ENCODE data around the gene SYNPO.

SYNPO gene

DNA sequence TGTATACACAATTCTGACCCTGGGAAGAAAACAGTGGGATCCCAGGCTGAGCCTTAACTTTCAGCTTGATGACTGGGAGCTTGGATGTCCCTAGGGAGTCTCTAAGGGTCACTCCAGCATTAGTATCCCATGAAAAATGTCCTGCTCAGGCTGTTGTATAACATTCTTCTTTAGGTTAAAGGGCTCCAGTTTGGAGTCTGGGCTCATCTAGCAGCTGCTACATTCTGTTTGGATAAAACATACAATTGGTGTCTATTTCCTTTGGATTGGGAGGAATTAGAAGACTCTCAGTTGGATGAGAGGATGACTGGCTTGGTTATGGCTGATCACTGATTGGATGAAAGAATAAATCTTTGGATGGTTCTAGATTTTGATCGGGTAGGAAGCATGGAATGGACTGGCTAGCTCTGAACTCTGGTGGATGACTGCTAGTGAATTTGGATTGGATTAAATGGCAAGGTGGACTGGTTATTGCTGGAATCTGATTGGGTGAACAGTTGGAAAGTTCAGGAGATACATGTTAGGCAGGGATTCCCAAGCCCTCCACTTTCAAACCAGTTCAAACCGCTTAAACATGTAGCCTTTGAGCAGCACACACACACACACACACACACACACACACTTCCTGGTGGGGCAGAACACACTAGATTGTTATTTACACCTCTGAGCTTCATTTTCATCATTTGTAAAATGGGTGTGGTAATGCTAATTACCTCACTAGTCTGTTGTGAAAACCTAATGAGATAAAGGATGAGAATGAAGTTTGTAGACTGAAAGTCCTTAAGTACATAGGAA is 13.5 kb downstream of the SYNPO start:
- TF ChIP-seq CTCF (IDR thresholded peaks at IDR 0.05; ENCODE audit: insufficient read depth, missing control alignments) = no peak
- no peak for FAIRE-seq

GRCh38 chr5:150655221-150655620 is 14.8 kb downstream of the SYNPO start:
- no peak for TF ChIP-seq CTCF (IDR thresholded peaks at IDR 0.05; ENCODE audit: insufficient read depth, missing control alignments)
- no peak for FAIRE-seq
- no peak for DNase-seq (ENCODE audit: insufficient read length, low spot score)

More for the DNA sequence above, 13.5 kb downstream of the SYNPO start:
- no peak for DNase-seq (ENCODE audit: insufficient read length, low spot score)

DNA sequence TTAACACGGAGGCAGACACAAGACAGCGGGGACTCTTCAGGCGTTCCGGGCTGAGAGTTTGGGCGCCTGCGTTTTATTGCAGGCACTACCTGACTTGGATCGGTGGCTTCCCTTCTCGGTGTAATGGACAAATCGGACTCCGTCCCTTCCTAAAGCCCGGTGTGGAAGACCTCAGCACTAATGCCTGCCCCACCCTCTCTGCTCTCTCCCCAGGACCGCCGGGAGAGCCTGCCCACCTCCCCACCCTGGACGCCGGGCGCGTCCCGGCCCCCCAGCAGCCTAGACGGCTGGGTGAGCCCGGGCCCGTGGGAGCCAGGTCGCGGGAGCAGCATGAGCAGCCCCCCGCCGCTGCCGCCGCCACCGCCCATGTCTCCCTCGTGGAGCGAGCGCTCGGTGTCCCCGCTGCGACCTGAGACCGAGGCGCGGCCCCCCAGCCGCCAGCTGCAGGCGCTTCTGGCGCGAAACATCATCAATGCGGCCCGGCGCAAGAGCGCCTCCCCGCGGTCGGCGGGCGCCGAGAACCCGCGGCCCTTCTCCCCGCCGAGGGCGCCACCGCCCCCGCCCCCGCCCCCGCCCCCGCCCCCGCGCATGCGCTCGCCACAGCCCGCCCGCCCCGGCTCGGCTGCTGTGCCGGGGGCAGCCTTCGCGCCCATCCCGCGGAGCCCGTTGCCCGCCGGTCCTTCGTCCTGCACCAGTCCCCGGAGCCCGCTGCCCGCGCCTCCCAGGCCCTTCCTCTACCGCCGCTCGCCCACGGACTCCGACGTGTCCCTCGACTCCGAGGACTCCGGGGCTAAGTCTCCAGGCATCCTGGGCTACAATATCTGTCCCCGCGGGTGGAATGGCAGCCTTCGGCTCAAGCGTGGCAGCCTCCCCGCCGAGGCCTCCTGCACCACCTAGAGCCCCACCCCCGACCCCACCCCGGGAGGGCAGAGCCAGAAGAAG is 16.0 kb downstream of the SYNPO start:
- peak; percentile 94 for DNase-seq (ENCODE audit: insufficient read length, low spot score)
- FAIRE-seq = no peak

DNA sequence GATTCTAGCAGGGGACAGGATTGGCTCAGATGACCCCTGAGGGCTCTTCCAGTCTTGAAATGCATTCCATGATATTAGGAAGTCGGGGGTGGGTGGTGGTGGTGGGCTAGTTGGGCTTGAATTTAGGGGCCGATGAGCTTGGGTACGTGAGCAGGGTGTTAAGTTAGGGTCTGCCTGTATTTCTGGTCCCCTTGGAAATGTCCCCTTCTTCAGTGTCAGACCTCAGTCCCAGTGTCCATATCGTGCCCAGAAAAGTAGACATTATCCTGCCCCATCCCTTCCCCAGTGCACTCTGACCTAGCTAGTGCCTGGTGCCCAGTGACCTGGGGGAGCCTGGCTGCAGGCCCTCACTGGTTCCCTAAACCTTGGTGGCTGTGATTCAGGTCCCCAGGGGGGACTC is 17.7 kb downstream of the SYNPO start:
- DNase-seq (ENCODE audit: insufficient read length, low spot score) (no peak), FAIRE-seq (no peak)
- no peak for TF ChIP-seq CTCF (IDR thresholded peaks at IDR 0.05; ENCODE audit: insufficient read depth, missing control alignments)

More for the DNA sequence above, 16.0 kb downstream of the SYNPO start:
- TF ChIP-seq CTCF (IDR thresholded peaks at IDR 0.05; ENCODE audit: insufficient read depth, missing control alignments) = peak; percentile 57

GRCh38 chr5:150658699-150659265 is 18.3 kb downstream of the SYNPO start:
- TF ChIP-seq CTCF (IDR thresholded peaks at IDR 0.05; ENCODE audit: insufficient read depth, missing control alignments) = no peak
- FAIRE-seq (no peak), DNase-seq (ENCODE audit: insufficient read length, low spot score) (no peak)

- TF ChIP-seq CTCF (IDR thresholded peaks at IDR 0.05; ENCODE audit: insufficient read depth, missing control alignments) = no peak
- no peak for FAIRE-seq
- no peak for DNase-seq (ENCODE audit: insufficient read length, low spot score)
Observed at GRCh38 chr5:150659360-150660107, 19.1 kb downstream of the SYNPO start.

Measured in D721Med (cell line).